ENCODE measurements around the gene OR10H3. TPM values are rescaled to one million over a fixed set of nuclear protein-coding genes. Genes with fewer than 3 reads are reported as not detected.

OR10H3 gene
- total and polyA plus RNA-seq, 12 donors = not detected

DNA sequence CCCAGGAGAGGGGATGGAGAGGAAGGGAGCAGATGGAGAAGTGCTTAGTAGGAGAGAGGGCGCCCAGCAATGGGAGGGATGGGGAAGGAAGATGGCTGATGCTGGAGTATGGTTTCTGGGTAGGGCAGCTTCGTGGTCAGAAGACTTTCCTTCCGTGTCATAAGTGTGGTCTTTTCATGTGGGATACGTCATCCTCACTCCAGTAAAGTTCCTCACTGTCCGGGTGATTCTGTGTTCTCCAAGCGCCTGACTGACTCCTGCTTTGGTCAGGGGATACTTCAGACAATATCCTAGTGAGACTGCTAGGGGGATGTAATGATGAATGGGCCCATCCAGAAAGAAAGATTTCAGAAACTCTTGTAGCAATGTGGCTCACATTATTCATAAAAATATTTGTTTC, 3.9 kb upstream of the OR10H3 start:
- WGBS, 4 donors = 41 to 62% (median 50%) methylated on average over 6 of the region's 6 CpGs
- H3K9me3 ChIP-seq (replicated peaks in 1 of 3) = no peaks in the 10 kb centered on the region
- no peak for DNase-seq
- intact Hi-C loops (cut with DNase I) = no loop called here
- no peak overlapping the region for H3K4me3 ChIP-seq
- TF ChIP-seq CTCF (IDR thresholded peaks at IDR 0.05) (no peak), POLR2A (IDR thresholded peaks at IDR 0.05) (no peak)
- no peaks in the 10 kb centered on the region for H3K4me1 ChIP-seq (replicated peaks in 1 of 2)
- H3K27me3 ChIP-seq = no peaks in the 10 kb centered on the region
- H3K27ac ChIP-seq = no peak overlapping the region
- H3K36me3 ChIP-seq (replicated peaks in 1 of 2) = no peaks in the 10 kb centered on the region

DNA sequence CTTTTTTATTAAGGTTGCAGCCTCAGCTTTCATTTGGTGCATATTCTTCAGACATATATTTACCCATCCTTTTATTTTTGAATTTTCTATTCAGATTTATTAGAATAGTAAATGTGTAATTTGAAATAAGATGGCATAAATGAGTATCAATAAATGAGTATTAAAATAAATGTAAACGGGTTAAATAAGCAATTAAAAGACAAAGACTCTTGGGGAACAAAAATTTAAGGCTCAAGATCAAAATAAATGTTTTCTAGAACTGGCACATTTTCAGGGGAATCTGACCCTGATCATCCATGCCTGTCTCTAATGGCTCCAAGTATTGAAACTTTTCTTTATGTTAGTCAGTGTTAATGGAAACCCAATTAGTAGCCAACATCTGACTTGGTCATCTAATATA, 3.0 kb downstream of the OR10H3 start:
- TF ChIP-seq CTCF (IDR thresholded peaks at IDR 0.05) (no peak), POLR2A (IDR thresholded peaks at IDR 0.05) (no peak)
- Histone ChIP-seq H3K4me1 (replicated peaks in 1 of 2) (no peaks in the 10 kb centered on the region), H3K36me3 (replicated peaks in 1 of 2) (no peaks in the 10 kb centered on the region), H3K27ac (no peak overlapping the region), H3K9me3 (replicated peaks in 1 of 3) (peaks cover 0 to 8% (median 0%) of the 10 kb centered on the region in 3 donors), H3K4me3 (no peak overlapping the region), H3K27me3 (peaks cover 3% of the 10 kb centered on the region)
- WGBS, 4 donors = 50 to 76% (median 64%) methylated on average over 1 of the region's 1 CpG
- intact Hi-C loops (cut with DNase I) = no loop called here
- DNase-seq = no peak

GRCh38 chr19:15748239-15748638, 10.5 kb downstream of the OR10H3 start:
- intact Hi-C loops (cut with DNase I) = no loop called here
- no peak overlapping the region for H3K4me3 ChIP-seq
- H3K36me3 ChIP-seq (replicated peaks in 1 of 2) = no peaks in the 10 kb centered on the region
- H3K4me1 ChIP-seq (replicated peaks in 1 of 2) = no peaks in the 10 kb centered on the region
- H3K27ac ChIP-seq = no peak overlapping the region
- WGBS, 4 donors = 67 to 83% (median 73%) methylated on average over 2 of the region's 2 CpGs
- DNase-seq = no peak
- H3K9me3 ChIP-seq (replicated peaks in 1 of 3) = no peaks in the 10 kb centered on the region
- H3K27me3 ChIP-seq = peaks cover 8% of the 10 kb centered on the region
- no peak for TF ChIP-seq POLR2A (IDR thresholded peaks at IDR 0.05)
- no peak for TF ChIP-seq CTCF (IDR thresholded peaks at IDR 0.05)

- no peaks in the 10 kb centered on the region for H3K9me3 ChIP-seq (replicated peaks in 1 of 3)
- intact Hi-C loops (cut with DNase I) = no loop called here
- 39 to 75% (median 60%) methylated on average over 2 of the region's 2 CpGs for WGBS, 4 donors
- no peak overlapping the region for H3K27ac ChIP-seq
- no peak for DNase-seq
- H3K4me1 ChIP-seq (replicated peaks in 1 of 2) = no peaks in the 10 kb centered on the region
- H3K4me3 ChIP-seq = no peak overlapping the region
- TF ChIP-seq CTCF (IDR thresholded peaks at IDR 0.05) = no peak
- TF ChIP-seq POLR2A (IDR thresholded peaks at IDR 0.05) = no peak
- H3K27me3 ChIP-seq = peaks cover 38% of the 10 kb centered on the region
- no peaks in the 10 kb centered on the region for H3K36me3 ChIP-seq (replicated peaks in 1 of 2)
Measured at GRCh38 chr19:15758379-15758778, 20.6 kb downstream of the OR10H3 start.

All from adrenal gland (tissue), 12 donors.